Activated naive CD4-positive, alpha-beta T cell treated with Interleukin-2 at 50 U/mL for 16 hours (primary cell): ENCODE data around the gene INTS14.
"Not testable (repeated sequence)": the region's sequence is repeated elsewhere in the genome, so short reads cannot be mapped to it uniquely, and the experiment has no call there.

Source experiments
- DNase-seq: peaks from one replicate; pipeline ENCODE4 v3.0.0-alpha.2; 2020

INTS14 gene

GRCh38 chr15:65577129-65577996 is 33.6 kb downstream of the INTS14 start:
- DNase-seq = no peak

GRCh38 chr15:65576664-65577063 is 34.3 kb downstream of the INTS14 start:
- DNase-seq = no peak

GRCh38 chr15:65571971-65572370 is 39.0 kb downstream of the INTS14 start:
- DNase-seq = no peak

GRCh38 chr15:65569728-65570127 is 41.2 kb downstream of the INTS14 start:
- no peak for DNase-seq

GRCh38 chr15:65561934-65562333 is 49.0 kb downstream of the INTS14 start:
- DNase-seq = no peak

- no peak for DNase-seq
Measured at GRCh38 chr15:65559941-65560340, 51.0 kb downstream of the INTS14 start.

- DNase-seq = no peak
Measured at GRCh38 chr15:65558997-65559760, 51.8 kb downstream of the INTS14 start.

- DNase-seq = no peak
Measured at GRCh38 chr15:65558336-65558735, 52.6 kb downstream of the INTS14 start.

GRCh38 chr15:65556622-65557021 is 54.3 kb downstream of the INTS14 start:
- DNase-seq = no peak

GRCh38 chr15:65553691-65554090 is 57.2 kb downstream of the INTS14 start:
- DNase-seq = no peak

- not testable (repeated sequence) for DNase-seq
Measured at GRCh38 chr15:65552851-65553250, 58.1 kb downstream of the INTS14 start.

- no peak for DNase-seq
Measured at GRCh38 chr15:65551183-65551582, 59.7 kb downstream of the INTS14 start.

GRCh38 chr15:65550681-65551098 is 60.2 kb downstream of the INTS14 start:
- DNase-seq = no peak

GRCh38 chr15:65549288-65549687 is 61.6 kb downstream of the INTS14 start:
- DNase-seq = not testable (repeated sequence)

GRCh38 chr15:65547841-65548240 is 63.1 kb downstream of the INTS14 start:
- no peak for DNase-seq

- DNase-seq = no peak
Measured at GRCh38 chr15:65541231-65541820, 69.6 kb downstream of the INTS14 start.

- DNase-seq = no peak
Measured at GRCh38 chr15:65540314-65540713, 70.6 kb downstream of the INTS14 start.

- no peak for DNase-seq
Measured at GRCh38 chr15:65535192-65535591, 75.7 kb downstream of the INTS14 start.

- no peak for DNase-seq
Measured at GRCh38 chr15:65533057-65533756, 77.7 kb downstream of the INTS14 start.

- DNase-seq = no peak
Measured at GRCh38 chr15:65532738-65533051, 78.2 kb downstream of the INTS14 start.

GRCh38 chr15:65530318-65531111 is 80.4 kb downstream of the INTS14 start, which contains the start of gene HACD3:
Gene HACD3 (plus strand): TSS chr15:65530463. CDS start chr15:65530632, 169 bp downstream.
- peak; percentile 90 for DNase-seq

GRCh38 chr15:65529762-65530317 is 81.1 kb downstream of the INTS14 start:
- DNase-seq = no peak
